HG03342 (cell line): ENCODE results near the gene MSI2.

Source experiments
- ATAC-seq: cut with Tn5 transposase; IDR thresholded peaks from one replicate; pipeline ENCODE4 v1.9.1; 2021; ENCODE audit warnings: mild to moderate bottlenecking, moderate library complexity; ENCODE audit not compliant: unreplicated experiment

MSI2 gene

GRCh38 chr17:57338257-57338914 is 82.1 kb downstream of the MSI2 start:
- peak; percentile 63 for ATAC-seq

GRCh38 chr17:57340160-57340981 is 84.0 kb downstream of the MSI2 start:
- ATAC-seq: no peak

- ATAC-seq: no peak
Observed at GRCh38 chr17:57341611-57342540, 85.6 kb downstream of the MSI2 start.

GRCh38 chr17:57342963-57343589 is 86.8 kb downstream of the MSI2 start:
- no peak for ATAC-seq

GRCh38 chr17:57343717-57344116 is 87.4 kb downstream of the MSI2 start:
- ATAC-seq: no peak

GRCh38 chr17:57344261-57344660 is 87.9 kb downstream of the MSI2 start:
- ATAC-seq: no peak

- ATAC-seq: no peak
Observed at GRCh38 chr17:57349541-57350247, 93.4 kb downstream of the MSI2 start.

GRCh38 chr17:57350266-57350665 is 93.9 kb downstream of the MSI2 start:
- no peak for ATAC-seq

- no peak for ATAC-seq
Observed at GRCh38 chr17:57352665-57353175, 96.4 kb downstream of the MSI2 start.

- ATAC-seq: no peak
Observed at GRCh38 chr17:57354673-57355072, 98.3 kb downstream of the MSI2 start.

GRCh38 chr17:57355090-57355859 is 99.0 kb downstream of the MSI2 start:
- ATAC-seq: no peak

- ATAC-seq: no peak
Observed at GRCh38 chr17:57356153-57356718, 99.9 kb downstream of the MSI2 start.

- ATAC-seq: peak; percentile 44
Observed at GRCh38 chr17:57356719-57357391, 100.5 kb downstream of the MSI2 start.

GRCh38 chr17:57357392-57357784 is 101.1 kb downstream of the MSI2 start:
- peak; percentile 38 for ATAC-seq

- ATAC-seq: peak; percentile 43
Observed at GRCh38 chr17:57357830-57358430, 101.6 kb downstream of the MSI2 start.

GRCh38 chr17:57360266-57360665 is 103.9 kb downstream of the MSI2 start:
- no peak for ATAC-seq

- no peak for ATAC-seq
Observed at GRCh38 chr17:57362797-57363556, 106.7 kb downstream of the MSI2 start.
